Measurements from ENCODE around the gene GCLM.
"Not testable (repeated sequence)": the region's sequence is repeated elsewhere in the genome, so short reads cannot be mapped to it uniquely, and the experiment has no call there.

Gene GCLM

GRCh38 chr1:93917302-93917701 is 8.1 kb upstream of the GCLM start:
- Histone ChIP-seq H3K9ac (ENCODE audit: low read depth in 1 of 2, low read length in 2 of 2) (no peak overlapping the region), H3K36me3 (ENCODE audit: control insufficient read depth in 1 of 2, insufficient read depth in 2 of 2, low read length in 2 of 2) (no peaks in the 10 kb centered on the region), H3K4me1 (ENCODE audit: control insufficient read depth in 1 of 2, insufficient read depth in 2 of 2, low read length in 2 of 2) (no peaks in the 10 kb centered on the region), H3K9me3 (ENCODE audit: control insufficient read depth in 1 of 2, low read length in 2 of 2) (no peaks in the 10 kb centered on the region), H3K27me3 (ENCODE audit: control insufficient read depth in 1 of 2, insufficient read depth in 2 of 2, low read length in 2 of 2) (no peaks in the 10 kb centered on the region), H3K27ac (ENCODE audit: low read depth, low read length) (no peak overlapping the region), H3K4me3 (ENCODE audit: low read depth in 1 of 2, low read length in 2 of 2) (no peak overlapping the region)

GRCh38 chr1:93910880-93911279 is 1.6 kb upstream of the GCLM start:
- not testable (repeated sequence) for H3K36me3 ChIP-seq (ENCODE audit: control insufficient read depth in 1 of 2, insufficient read depth in 2 of 2, low read length in 2 of 2); H3K27ac ChIP-seq (ENCODE audit: low read depth, low read length); H3K9ac ChIP-seq (ENCODE audit: low read depth in 1 of 2, low read length in 2 of 2); H3K27me3 ChIP-seq (ENCODE audit: control insufficient read depth in 1 of 2, insufficient read depth in 2 of 2, low read length in 2 of 2); H3K4me3 ChIP-seq (ENCODE audit: low read depth in 1 of 2, low read length in 2 of 2); H3K9me3 ChIP-seq (ENCODE audit: control insufficient read depth in 1 of 2, low read length in 2 of 2)
- H3K4me1 ChIP-seq (ENCODE audit: control insufficient read depth in 1 of 2, insufficient read depth in 2 of 2, low read length in 2 of 2): peaks cover 15% of the 10 kb centered on the region in 2 donors

- Histone ChIP-seq H3K9ac (ENCODE audit: low read depth in 1 of 2, low read length in 2 of 2) (no peak overlapping the region), H3K27ac (ENCODE audit: low read depth, low read length) (no peak overlapping the region), H3K4me3 (ENCODE audit: low read depth in 1 of 2, low read length in 2 of 2) (no peak overlapping the region), H3K4me1 (ENCODE audit: control insufficient read depth in 1 of 2, insufficient read depth in 2 of 2, low read length in 2 of 2) (peaks cover 15 to 20% of the 10 kb centered on the region in 2 donors), H3K27me3 (ENCODE audit: control insufficient read depth in 1 of 2, insufficient read depth in 2 of 2, low read length in 2 of 2) (no peaks in the 10 kb centered on the region), H3K36me3 (ENCODE audit: control insufficient read depth in 1 of 2, insufficient read depth in 2 of 2, low read length in 2 of 2) (no peaks in the 10 kb centered on the region), H3K9me3 (ENCODE audit: control insufficient read depth in 1 of 2, low read length in 2 of 2) (no peaks in the 10 kb centered on the region)
Measured at GRCh38 chr1:93910305-93910704, 1.1 kb upstream of the GCLM start.

- Histone ChIP-seq H3K4me1 (ENCODE audit: control insufficient read depth in 1 of 2, insufficient read depth in 2 of 2, low read length in 2 of 2) (peaks cover 31 to 35% of the 10 kb centered on the region in 2 donors), H3K27ac (ENCODE audit: low read depth, low read length) (peak overlapping the region; percentile 38), H3K27me3 (ENCODE audit: control insufficient read depth in 1 of 2, insufficient read depth in 2 of 2, low read length in 2 of 2) (no peaks in the 10 kb centered on the region), H3K36me3 (ENCODE audit: control insufficient read depth in 1 of 2, insufficient read depth in 2 of 2, low read length in 2 of 2) (no peaks in the 10 kb centered on the region), H3K9ac (ENCODE audit: low read depth in 1 of 2, low read length in 2 of 2) (peak overlapping the region; percentile 49 to 55), H3K9me3 (ENCODE audit: control insufficient read depth in 1 of 2, low read length in 2 of 2) (no peaks in the 10 kb centered on the region), H3K4me3 (ENCODE audit: low read depth in 1 of 2, low read length in 2 of 2) (peak overlapping the region; percentile 75 to 84)
Measured at GRCh38 chr1:93908394-93909145, 660 bp downstream of the GCLM start.

- peak overlapping the region; percentile 75 to 84 for H3K4me3 ChIP-seq (ENCODE audit: low read depth in 1 of 2, low read length in 2 of 2)
Measured at GRCh38 chr1:93907718-93908117, 1.5 kb downstream of the GCLM start.

GRCh38 chr1:93906480-93906879 is 2.8 kb downstream of the GCLM start:
- no peak overlapping the region for H3K27ac ChIP-seq (ENCODE audit: low read depth, low read length)
- H3K27me3 ChIP-seq (ENCODE audit: control insufficient read depth in 1 of 2, insufficient read depth in 2 of 2, low read length in 2 of 2): no peaks in the 10 kb centered on the region
- H3K4me3 ChIP-seq (ENCODE audit: low read depth in 1 of 2, low read length in 2 of 2): peak overlapping the region in 1 of 2 donors; percentile 19
- no peak overlapping the region for H3K9ac ChIP-seq (ENCODE audit: low read depth in 1 of 2, low read length in 2 of 2)
- no peaks in the 10 kb centered on the region for H3K36me3 ChIP-seq (ENCODE audit: control insufficient read depth in 1 of 2, insufficient read depth in 2 of 2, low read length in 2 of 2)
- no peaks in the 10 kb centered on the region for H3K9me3 ChIP-seq (ENCODE audit: control insufficient read depth in 1 of 2, low read length in 2 of 2)
- H3K4me1 ChIP-seq (ENCODE audit: control insufficient read depth in 1 of 2, insufficient read depth in 2 of 2, low read length in 2 of 2): peaks cover 31 to 35% of the 10 kb centered on the region in 2 donors

More at GRCh38 chr1:93907718-93908117, 1.5 kb downstream of the GCLM start:
- no peaks in the 10 kb centered on the region for H3K36me3 ChIP-seq (ENCODE audit: control insufficient read depth in 1 of 2, insufficient read depth in 2 of 2, low read length in 2 of 2)
- no peak overlapping the region for H3K27ac ChIP-seq (ENCODE audit: low read depth, low read length)
- peak overlapping the region in 1 of 2 donors; percentile 49 for H3K9ac ChIP-seq (ENCODE audit: low read depth in 1 of 2, low read length in 2 of 2)
- H3K27me3 ChIP-seq (ENCODE audit: control insufficient read depth in 1 of 2, insufficient read depth in 2 of 2, low read length in 2 of 2): no peaks in the 10 kb centered on the region
- peaks cover 31 to 35% of the 10 kb centered on the region in 2 donors for H3K4me1 ChIP-seq (ENCODE audit: control insufficient read depth in 1 of 2, insufficient read depth in 2 of 2, low read length in 2 of 2)
- no peaks in the 10 kb centered on the region for H3K9me3 ChIP-seq (ENCODE audit: control insufficient read depth in 1 of 2, low read length in 2 of 2)

GRCh38 chr1:93905734-93906133 is 3.5 kb downstream of the GCLM start:
- Histone ChIP-seq H3K4me1 (ENCODE audit: control insufficient read depth in 1 of 2, insufficient read depth in 2 of 2, low read length in 2 of 2) (peaks cover 31 to 35% of the 10 kb centered on the region in 2 donors), H3K36me3 (ENCODE audit: control insufficient read depth in 1 of 2, insufficient read depth in 2 of 2, low read length in 2 of 2) (peaks cover 3% of the 10 kb centered on the region in 2 donors), H3K27me3 (ENCODE audit: control insufficient read depth in 1 of 2, insufficient read depth in 2 of 2, low read length in 2 of 2) (no peaks in the 10 kb centered on the region), H3K27ac (ENCODE audit: low read depth, low read length) (no peak overlapping the region), H3K4me3 (ENCODE audit: low read depth in 1 of 2, low read length in 2 of 2) (no peak overlapping the region), H3K9ac (ENCODE audit: low read depth in 1 of 2, low read length in 2 of 2) (no peak overlapping the region), H3K9me3 (ENCODE audit: control insufficient read depth in 1 of 2, low read length in 2 of 2) (no peaks in the 10 kb centered on the region)

- peaks cover 29 to 35% of the 10 kb centered on the region in 2 donors for H3K4me1 ChIP-seq (ENCODE audit: control insufficient read depth in 1 of 2, insufficient read depth in 2 of 2, low read length in 2 of 2)
- no peak overlapping the region for H3K9ac ChIP-seq (ENCODE audit: low read depth in 1 of 2, low read length in 2 of 2)
- H3K27ac ChIP-seq (ENCODE audit: low read depth, low read length): no peak overlapping the region
- H3K4me3 ChIP-seq (ENCODE audit: low read depth in 1 of 2, low read length in 2 of 2): no peak overlapping the region
- H3K27me3 ChIP-seq (ENCODE audit: control insufficient read depth in 1 of 2, insufficient read depth in 2 of 2, low read length in 2 of 2): no peaks in the 10 kb centered on the region
- H3K9me3 ChIP-seq (ENCODE audit: control insufficient read depth in 1 of 2, low read length in 2 of 2): no peaks in the 10 kb centered on the region
- H3K36me3 ChIP-seq (ENCODE audit: control insufficient read depth in 1 of 2, insufficient read depth in 2 of 2, low read length in 2 of 2): peaks cover 3 to 6% of the 10 kb centered on the region in 2 donors
Measured at GRCh38 chr1:93905051-93905450, 4.2 kb downstream of the GCLM start.

GRCh38 chr1:93904228-93904627 is 5.0 kb downstream of the GCLM start:
- H3K36me3 ChIP-seq (ENCODE audit: control insufficient read depth in 1 of 2, insufficient read depth in 2 of 2, low read length in 2 of 2): peaks cover 3 to 9% of the 10 kb centered on the region in 2 donors
- no peak overlapping the region for H3K9ac ChIP-seq (ENCODE audit: low read depth in 1 of 2, low read length in 2 of 2)
- no peak overlapping the region for H3K27ac ChIP-seq (ENCODE audit: low read depth, low read length)
- H3K4me3 ChIP-seq (ENCODE audit: low read depth in 1 of 2, low read length in 2 of 2): no peak overlapping the region
- no peaks in the 10 kb centered on the region for H3K9me3 ChIP-seq (ENCODE audit: control insufficient read depth in 1 of 2, low read length in 2 of 2)
- peaks cover 27 to 35% of the 10 kb centered on the region in 2 donors for H3K4me1 ChIP-seq (ENCODE audit: control insufficient read depth in 1 of 2, insufficient read depth in 2 of 2, low read length in 2 of 2)
- H3K27me3 ChIP-seq (ENCODE audit: control insufficient read depth in 1 of 2, insufficient read depth in 2 of 2, low read length in 2 of 2): no peaks in the 10 kb centered on the region

GRCh38 chr1:93900723-93901504 is 8.3 kb downstream of the GCLM start:
- Histone ChIP-seq H3K36me3 (ENCODE audit: control insufficient read depth in 1 of 2, insufficient read depth in 2 of 2, low read length in 2 of 2) (peaks cover 3 to 23% of the 10 kb centered on the region in 2 donors), H3K27ac (ENCODE audit: low read depth, low read length) (no peak overlapping the region), H3K9me3 (ENCODE audit: control insufficient read depth in 1 of 2, low read length in 2 of 2) (no peaks in the 10 kb centered on the region), H3K4me1 (ENCODE audit: control insufficient read depth in 1 of 2, insufficient read depth in 2 of 2, low read length in 2 of 2) (peaks cover 17 to 21% of the 10 kb centered on the region in 2 donors), H3K27me3 (ENCODE audit: control insufficient read depth in 1 of 2, insufficient read depth in 2 of 2, low read length in 2 of 2) (no peaks in the 10 kb centered on the region), H3K9ac (ENCODE audit: low read depth in 1 of 2, low read length in 2 of 2) (no peak overlapping the region), H3K4me3 (ENCODE audit: low read depth in 1 of 2, low read length in 2 of 2) (no peak overlapping the region)

Measured in duodenal mucosa (tissue), 2 donors.